Non-pigmented ciliary epithelial cell (primary cell): ENCODE data around the gene NACC2.

Experiments
- DNase-seq: peaks from one replicate; pipeline ENCODE4 v3.0.0-alpha.2; 2010; ENCODE audit warnings: low read depth

Gene NACC2

GRCh38 chr9:135961277-135961715 lies 133.8 kb downstream of the NACC2 start, which contains the start of gene UBAC1:
UBAC1 (minus strand) TSS chr9:135961373; CDS start chr9:135961162, 211 bp downstream.
- DNase-seq, result peak; percentile 55

- DNase-seq, result no peak
Observed at GRCh38 chr9:135960411-135961276, 134.4 kb downstream of the NACC2 start.

- DNase-seq, result no peak
Observed at GRCh38 chr9:135959814-135960213, 135.3 kb downstream of the NACC2 start.

GRCh38 chr9:135958485-135958884 lies 136.6 kb downstream of the NACC2 start:
- no peak for DNase-seq

- no peak for DNase-seq
Observed at GRCh38 chr9:135957431-135957830, 137.7 kb downstream of the NACC2 start.

- no peak for DNase-seq
Observed at GRCh38 chr9:135956802-135957174, 138.3 kb downstream of the NACC2 start.
